ENCODE results near the gene CAMKK1. TPM values are rescaled to one million over a fixed set of nuclear protein-coding genes. Genes with fewer than 3 reads are reported as not detected.

The CAMKK1 gene
- total RNA-seq, 1 experiment from 2014 or later = 10.1 TPM

DNA sequence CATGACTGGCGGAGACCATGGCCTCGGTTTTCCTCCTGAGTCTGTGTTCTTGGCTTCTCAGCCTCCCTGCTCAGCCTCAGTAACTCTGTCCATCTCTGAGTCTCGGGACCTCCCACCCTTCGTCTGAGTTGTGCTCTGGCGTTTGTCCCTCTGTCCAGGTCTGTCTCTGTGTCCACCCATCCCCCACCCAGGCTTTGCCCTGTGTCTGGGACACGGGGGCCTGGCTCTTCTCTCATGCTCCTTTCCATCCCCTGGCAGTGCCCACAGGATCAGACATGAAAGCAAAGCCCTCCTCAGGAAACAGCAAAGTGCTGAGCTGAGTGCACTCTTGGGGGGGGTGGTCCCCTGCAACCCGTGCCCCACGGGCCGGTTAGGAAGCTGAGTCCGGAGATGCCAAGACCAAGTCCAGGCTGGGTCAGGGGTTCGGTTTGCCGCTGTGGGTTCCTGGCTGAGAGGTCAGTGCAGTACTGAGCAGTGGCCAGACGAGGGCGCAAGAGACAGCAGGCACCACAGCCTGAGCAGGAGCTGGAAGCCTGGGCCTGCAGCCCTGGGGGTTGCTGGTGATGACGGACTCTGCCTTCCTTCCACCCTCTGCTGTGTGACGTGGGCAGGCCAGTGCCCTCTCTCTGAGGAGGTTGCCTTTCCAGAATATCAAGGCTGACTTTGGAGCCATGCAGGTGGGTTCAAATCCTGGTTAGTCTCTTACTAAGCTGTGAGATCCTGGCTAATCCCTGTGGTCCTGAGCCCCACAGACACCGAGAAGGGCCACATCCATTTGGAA, 20.9 kb upstream of the CAMKK1 start:
- Histone ChIP-seq H3K4me2 (ENCODE audit: low read length) (no peak overlapping the region), H3K36me3 (ENCODE audit: low read depth, low read length) (no peaks in the 10 kb centered on the region), H3K4me1 (ENCODE audit: insufficient read depth, low read length) (no peaks in the 10 kb centered on the region), H3K9me2 (replicated peaks; ENCODE audit: low read length) (no peaks in the 10 kb centered on the region), H3K9me3 (ENCODE audit: low read length) (no peaks in the 10 kb centered on the region), H4K20me1 (ENCODE audit: low read length) (no peaks in the 10 kb centered on the region), H2AFZ (ENCODE audit: low read length) (no peak overlapping the region), H3K4me3 (ENCODE audit: low read length) (no peak overlapping the region), H3F3A (ENCODE audit: low read length, unreplicated experiment) (no peaks in the 10 kb centered on the region), H3K27ac (ENCODE audit: low read length) (no peak overlapping the region), H3K79me2 (ENCODE audit: low read length) (no peaks in the 10 kb centered on the region), H3K27me3 (ENCODE audit: low read length) (no peaks in the 10 kb centered on the region), H3K9ac (ENCODE audit: low read length) (no peak overlapping the region)
- peak; percentile 93 for ATAC-seq
- DNase-seq = peak; percentile 72
- POLR2A ChIA-PET (ENCODE audit: unreplicated experiment) = no interaction called here
- no peak for TF ChIP-seq EZH2phosphoT487 (IDR thresholded peaks at IDR 0.05; ENCODE audit: borderline replicate concordance, low read length)
- TF ChIP-seq, protein P1, sequence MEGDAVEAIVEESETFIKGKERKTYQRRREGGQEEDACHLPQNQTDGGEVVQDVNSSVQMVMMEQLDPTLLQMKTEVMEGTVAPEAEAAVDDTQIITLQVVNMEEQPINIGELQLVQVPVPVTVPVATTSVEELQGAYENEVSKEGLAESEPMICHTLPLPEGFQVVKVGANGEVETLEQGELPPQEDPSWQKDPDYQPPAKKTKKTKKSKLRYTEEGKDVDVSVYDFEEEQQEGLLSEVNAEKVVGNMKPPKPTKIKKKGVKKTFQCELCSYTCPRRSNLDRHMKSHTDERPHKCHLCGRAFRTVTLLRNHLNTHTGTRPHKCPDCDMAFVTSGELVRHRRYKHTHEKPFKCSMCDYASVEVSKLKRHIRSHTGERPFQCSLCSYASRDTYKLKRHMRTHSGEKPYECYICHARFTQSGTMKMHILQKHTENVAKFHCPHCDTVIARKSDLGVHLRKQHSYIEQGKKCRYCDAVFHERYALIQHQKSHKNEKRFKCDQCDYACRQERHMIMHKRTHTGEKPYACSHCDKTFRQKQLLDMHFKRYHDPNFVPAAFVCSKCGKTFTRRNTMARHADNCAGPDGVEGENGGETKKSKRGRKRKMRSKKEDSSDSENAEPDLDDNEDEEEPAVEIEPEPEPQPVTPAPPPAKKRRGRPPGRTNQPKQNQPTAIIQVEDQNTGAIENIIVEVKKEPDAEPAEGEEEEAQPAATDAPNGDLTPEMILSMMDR (conservative IDR thresholded peaks at IDR 0.05; ENCODE audit: low read depth, low read length) = peak; percentile 83
- no peak for TF ChIP-seq EZH2 (IDR thresholded peaks at IDR 0.05; ENCODE audit: low read length, unreplicated experiment)
- BruUV-seq (replicated peaks) = no TSS peak
- intact Hi-C loops (cut with micrococcal nuclease) = no loop called here
- CTCF ChIA-PET = interaction anchor here (0.6 to 0.7 kb wide), 5 partner anchors 21 to 711 kb away, joined by 3 to 6 read pairs (median 4); partner anchors contain the start of gene CAMKK1

DNA sequence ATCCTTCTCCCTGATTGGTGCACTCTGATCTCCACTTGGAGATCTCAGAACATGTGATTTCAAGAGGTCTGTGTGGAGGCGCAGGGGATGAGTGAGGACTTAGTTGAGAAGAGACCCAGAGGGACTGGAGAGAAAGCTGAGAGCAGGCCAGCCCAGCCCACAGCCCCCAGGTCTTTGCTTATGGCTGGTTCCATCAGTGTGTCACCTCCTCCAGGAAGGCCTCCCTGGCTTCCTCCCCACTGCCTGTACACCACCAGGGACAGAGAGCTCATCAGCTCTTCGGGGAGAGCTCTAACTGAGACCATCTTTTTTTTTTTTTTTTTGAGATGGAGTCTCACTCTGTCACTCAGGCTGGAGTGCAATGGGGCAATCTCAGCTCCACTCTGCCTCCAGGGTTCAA, 20.0 kb upstream of the CAMKK1 start:
- Histone ChIP-seq H3K9ac (ENCODE audit: low read length) (no peak overlapping the region), H3K27ac (ENCODE audit: low read length) (no peak overlapping the region), H3K27me3 (ENCODE audit: low read length) (no peaks in the 10 kb centered on the region), H3K4me1 (ENCODE audit: insufficient read depth, low read length) (no peaks in the 10 kb centered on the region), H3K4me2 (ENCODE audit: low read length) (no peak overlapping the region), H3F3A (ENCODE audit: low read length, unreplicated experiment) (no peaks in the 10 kb centered on the region), H3K36me3 (ENCODE audit: low read depth, low read length) (no peaks in the 10 kb centered on the region), H2AFZ (ENCODE audit: low read length) (no peak overlapping the region), H3K4me3 (ENCODE audit: low read length) (no peak overlapping the region), H3K9me2 (replicated peaks; ENCODE audit: low read length) (no peaks in the 10 kb centered on the region), H4K20me1 (ENCODE audit: low read length) (no peaks in the 10 kb centered on the region), H3K9me3 (ENCODE audit: low read length) (no peaks in the 10 kb centered on the region), H3K79me2 (ENCODE audit: low read length) (no peaks in the 10 kb centered on the region)
- CTCF ChIA-PET = no interaction called here
- intact Hi-C loops (cut with micrococcal nuclease) = no loop called here
- ATAC-seq (no peak), DNase-seq (no peak)
- TF ChIP-seq, protein P1 (conservative IDR thresholded peaks at IDR 0.05; ENCODE audit: low read depth, low read length) = no peak
- no peak for TF ChIP-seq EZH2 (IDR thresholded peaks at IDR 0.05; ENCODE audit: low read length, unreplicated experiment)
- no TSS peak for BruUV-seq (replicated peaks)
- POLR2A ChIA-PET (ENCODE audit: unreplicated experiment) = no interaction called here

DNA sequence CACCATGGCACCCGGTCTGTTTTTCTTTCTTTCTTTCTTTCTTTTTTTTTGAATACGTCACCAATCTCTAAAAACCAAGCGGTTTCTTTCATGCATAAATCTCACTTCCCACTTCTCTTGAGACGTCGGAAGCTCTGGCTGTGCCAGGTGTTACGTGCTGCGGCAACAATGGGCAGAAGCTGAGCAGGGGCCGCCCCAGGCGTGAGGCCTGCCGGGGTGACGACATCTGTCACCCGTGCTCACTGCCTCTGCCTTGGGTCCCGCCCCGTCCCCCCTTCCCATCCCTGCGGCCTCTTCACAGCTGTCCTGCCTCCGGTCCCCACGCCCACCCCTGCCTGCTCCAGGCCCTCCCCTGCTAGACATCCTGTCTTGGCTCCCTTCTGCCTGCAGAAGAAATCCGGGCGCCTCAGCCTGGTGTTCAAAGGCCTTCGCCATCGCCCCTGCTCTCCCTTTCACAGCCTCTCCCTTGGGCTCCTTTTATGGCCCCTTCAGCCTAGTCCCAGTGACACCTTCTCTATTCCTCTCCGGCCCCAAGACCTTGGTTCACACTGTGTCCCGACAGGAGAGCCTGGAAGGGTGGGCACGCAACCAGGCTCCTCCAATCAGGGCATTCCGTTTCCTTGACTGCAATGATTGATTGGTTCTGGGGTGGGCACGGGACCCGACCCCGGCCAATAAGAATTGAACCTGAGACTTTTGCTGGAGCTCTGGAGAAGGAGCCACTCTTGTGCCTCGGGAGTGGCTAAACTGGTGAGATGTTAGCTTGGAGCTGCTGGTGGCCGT, 18.6 kb upstream of the CAMKK1 start:
- Histone ChIP-seq H3F3A (ENCODE audit: low read length, unreplicated experiment) (no peaks in the 10 kb centered on the region), H3K4me3 (ENCODE audit: low read length) (no peak overlapping the region), H3K9me2 (replicated peaks; ENCODE audit: low read length) (no peaks in the 10 kb centered on the region), H2AFZ (ENCODE audit: low read length) (no peak overlapping the region), H4K20me1 (ENCODE audit: low read length) (no peaks in the 10 kb centered on the region), H3K27me3 (ENCODE audit: low read length) (no peaks in the 10 kb centered on the region), H3K4me2 (ENCODE audit: low read length) (no peak overlapping the region), H3K27ac (ENCODE audit: low read length) (no peak overlapping the region), H3K9me3 (ENCODE audit: low read length) (no peaks in the 10 kb centered on the region), H3K9ac (ENCODE audit: low read length) (no peak overlapping the region), H3K79me2 (ENCODE audit: low read length) (no peaks in the 10 kb centered on the region), H3K4me1 (ENCODE audit: insufficient read depth, low read length) (no peaks in the 10 kb centered on the region), H3K36me3 (ENCODE audit: low read depth, low read length) (no peaks in the 10 kb centered on the region)
- DNase-seq (no peak), ATAC-seq (no peak)
- POLR2A ChIA-PET (ENCODE audit: unreplicated experiment) = no interaction called here
- TF ChIP-seq EZH2 (IDR thresholded peaks at IDR 0.05; ENCODE audit: low read length, unreplicated experiment) = no peak
- TF ChIP-seq, protein P1 (conservative IDR thresholded peaks at IDR 0.05; ENCODE audit: low read depth, low read length) = no peak
- no peak for TF ChIP-seq EZH2phosphoT487 (IDR thresholded peaks at IDR 0.05; ENCODE audit: borderline replicate concordance, low read length)
- no TSS peak for BruUV-seq (replicated peaks)
- intact Hi-C loops (cut with micrococcal nuclease) = no loop called here
- CTCF ChIA-PET = no interaction called here

Data from PC-3 (cell line).